Measurements from ENCODE around the gene HOXC10.

The HOXC10 gene

GRCh38 chr12:54016478-54016964, 31.6 kb downstream of the HOXC10 start:
- DNase-seq (ENCODE audit: low spot score): peak; percentile 61

- no peak for DNase-seq (ENCODE audit: low spot score)
These were observed 32.3 kb downstream of the HOXC10 start for GRCh38 chr12:54017027-54017788.

- peak; percentile 92 for DNase-seq (ENCODE audit: low spot score)
These were observed 33.0 kb downstream of the HOXC10 start for GRCh38 chr12:54017878-54018467.

GRCh38 chr12:54018468-54018984, 33.6 kb downstream of the HOXC10 start:
- no peak for DNase-seq (ENCODE audit: low spot score)

GRCh38 chr12:54019091-54019811, 34.3 kb downstream of the HOXC10 start:
- no peak for DNase-seq (ENCODE audit: low spot score)

GRCh38 chr12:54019924-54020590, 35.1 kb downstream of the HOXC10 start:
- DNase-seq (ENCODE audit: low spot score): no peak

- no peak for DNase-seq (ENCODE audit: low spot score)
These were observed 35.9 kb downstream of the HOXC10 start for GRCh38 chr12:54020591-54021405.

GRCh38 chr12:54021432-54022013, 36.6 kb downstream of the HOXC10 start:
- DNase-seq (ENCODE audit: low spot score): no peak

- DNase-seq (ENCODE audit: low spot score): no peak
These were observed 38.3 kb downstream of the HOXC10 start for GRCh38 chr12:54022960-54023884.

GRCh38 chr12:54024127-54024526, 39.2 kb downstream of the HOXC10 start:
- no peak for DNase-seq (ENCODE audit: low spot score)

GRCh38 chr12:54024581-54025305, 39.8 kb downstream of the HOXC10 start:
- DNase-seq (ENCODE audit: low spot score): no peak

- no peak for DNase-seq (ENCODE audit: low spot score)
These were observed 40.8 kb downstream of the HOXC10 start for GRCh38 chr12:54025499-54026405.

- DNase-seq (ENCODE audit: low spot score): no peak
These were observed 41.9 kb downstream of the HOXC10 start for GRCh38 chr12:54026640-54027441.

GRCh38 chr12:54027442-54027786, 42.5 kb downstream of the HOXC10 start:
- DNase-seq (ENCODE audit: low spot score): no peak

- peak; percentile 84 for DNase-seq (ENCODE audit: low spot score)
These were observed 43.6 kb downstream of the HOXC10 start, which contains the start of gene HOXC6 for GRCh38 chr12:54028314-54029201. HOXC6 (plus strand) TSS chr12:54028440; CDS start chr12:54028522, 82 bp downstream.

Measured in AG08396 (cell line).